H4 (cell line): ENCODE data around the gene NDRG3. TPM values are rescaled to one million over a fixed set of nuclear protein-coding genes. Genes with fewer than 3 reads are reported as not detected.
"Not testable (repeated sequence)": the region's sequence is repeated elsewhere in the genome, so short reads cannot be mapped to it uniquely, and the experiment has no call there.

Experiments used
- DNase-seq: peaks from one replicate; pipeline ENCODE4 v3.0.0-alpha.2; 2015; ENCODE audit warnings: low spot score
- total RNA-seq: library from RNA; depleted of rRNA; stranded (reverse); fragments of >200 nt; shearing (Covaris generic); gene quantifications from 2 replicates; pipeline ENCODE4 v1.2.3, GENCODE V29; 2014

Gene NDRG3
- total RNA-seq, 1 experiment from 2014 or later: 24.1 TPM

DNA sequence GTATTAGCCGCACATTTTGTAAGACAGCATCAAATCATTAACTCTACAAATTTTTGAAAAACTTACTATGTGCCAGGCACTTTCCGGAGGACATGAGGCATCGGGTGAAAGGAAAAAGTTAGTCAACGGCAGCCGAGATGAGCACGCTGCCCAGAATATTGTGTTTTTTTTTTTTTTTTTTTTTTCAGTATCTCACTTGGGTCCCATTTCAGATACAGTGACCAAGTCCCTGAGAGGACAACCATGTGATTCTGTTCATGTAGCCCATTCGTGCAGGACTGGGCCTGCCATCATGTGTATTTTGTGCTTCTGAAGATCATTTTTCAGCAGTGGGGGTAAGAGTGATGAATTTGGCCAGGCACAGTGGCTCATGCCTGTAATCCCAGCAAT is 101.2 kb downstream of the NDRG3 start:
- DNase-seq: no peak

DNA sequence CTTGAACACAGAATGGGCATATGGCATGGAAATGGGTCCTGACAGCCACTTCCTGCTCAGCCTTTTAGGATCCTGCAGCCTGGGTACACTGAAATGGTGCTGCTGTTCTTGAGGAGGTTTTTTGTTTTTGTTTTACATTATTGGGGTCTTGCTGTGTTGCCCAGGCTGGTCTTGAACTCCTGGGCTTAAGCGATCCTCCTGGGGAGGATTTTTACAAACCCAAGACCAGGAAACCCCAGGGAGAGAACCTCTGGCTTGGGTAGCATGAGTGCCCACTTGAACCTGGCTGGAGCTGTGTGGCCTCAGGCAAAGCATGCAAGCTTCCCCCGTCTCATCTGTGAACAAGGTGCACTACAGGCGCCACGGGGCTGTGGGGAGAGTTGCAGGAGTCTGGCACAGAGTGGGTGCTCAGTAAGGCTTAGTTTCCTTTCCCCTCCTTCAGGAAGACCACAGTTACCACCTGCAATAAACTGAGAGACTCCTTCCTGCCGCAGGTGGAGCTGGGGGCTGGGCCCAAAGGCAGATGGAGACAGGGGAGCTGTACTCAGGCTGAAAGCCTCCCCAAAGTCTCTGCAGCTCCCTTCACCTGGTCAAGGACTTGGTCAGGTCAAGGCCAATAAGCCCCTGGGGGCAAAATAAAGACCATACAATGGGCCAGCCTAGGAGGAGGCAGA is 101.7 kb downstream of the NDRG3 start:
- DNase-seq: no peak

DNA sequence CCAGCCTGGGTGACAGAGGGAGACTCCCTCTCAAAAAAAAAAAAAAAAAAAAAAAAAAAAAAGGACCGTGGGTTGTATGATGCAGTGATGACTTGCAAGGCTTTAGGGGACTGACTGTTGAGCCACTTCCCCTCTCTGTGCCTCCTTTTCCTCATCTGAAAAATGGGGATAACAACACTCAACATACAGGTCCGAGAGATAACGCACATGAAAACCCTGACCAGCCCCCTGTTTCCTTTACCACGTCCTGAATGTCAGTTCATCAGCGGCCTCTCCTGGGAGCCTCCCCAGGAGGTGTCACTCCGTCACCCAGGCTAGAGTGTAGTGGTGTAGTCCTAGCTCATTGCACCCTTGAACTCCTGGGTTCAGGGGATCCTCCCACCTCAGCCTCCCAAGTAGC is 103.8 kb downstream of the NDRG3 start:
- no peak for DNase-seq

DNA sequence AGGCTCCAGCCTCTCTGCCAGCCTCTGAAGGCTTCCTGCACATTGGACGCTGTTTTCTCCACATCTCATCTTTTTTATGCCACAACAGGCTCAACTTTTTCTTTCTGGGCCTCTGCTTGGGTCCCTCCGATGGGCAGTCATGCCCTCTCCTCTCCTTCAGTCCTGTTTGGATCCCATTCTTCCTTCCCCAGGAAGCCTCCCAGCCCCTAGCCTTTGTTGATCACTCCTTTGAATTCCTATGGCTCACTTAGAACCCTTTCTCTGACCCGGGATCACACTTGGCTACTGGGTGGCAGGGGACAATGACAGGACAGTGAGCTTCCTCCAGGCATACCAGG is 104.4 kb downstream of the NDRG3 start:
- no peak for DNase-seq

DNA sequence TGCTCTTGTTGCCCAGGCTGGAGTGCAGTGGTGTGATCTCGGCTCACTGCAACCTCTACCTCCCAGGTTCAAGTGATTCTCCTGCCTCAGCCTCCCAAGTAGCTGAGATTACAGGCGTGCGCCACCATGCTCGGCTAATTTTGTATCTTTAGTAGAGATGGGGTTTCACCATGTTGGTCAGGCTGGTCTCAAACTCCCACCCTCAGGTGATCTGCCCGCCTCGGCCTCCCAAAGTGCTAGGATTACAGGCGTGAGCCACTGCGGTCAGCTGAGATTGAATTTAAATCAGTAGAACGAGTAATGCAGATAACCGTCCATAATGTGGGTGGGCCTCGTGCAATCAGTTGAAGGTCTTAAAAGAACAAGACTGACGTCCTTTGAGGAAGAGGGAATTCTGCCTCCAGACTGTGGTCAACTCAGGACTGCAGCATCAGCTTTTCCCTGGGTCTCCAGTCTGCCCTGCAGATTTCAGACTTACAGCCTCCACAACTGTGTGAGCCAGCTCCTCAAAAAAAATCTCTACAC is 107.0 kb downstream of the NDRG3 start:
- not testable (repeated sequence) for DNase-seq

DNA sequence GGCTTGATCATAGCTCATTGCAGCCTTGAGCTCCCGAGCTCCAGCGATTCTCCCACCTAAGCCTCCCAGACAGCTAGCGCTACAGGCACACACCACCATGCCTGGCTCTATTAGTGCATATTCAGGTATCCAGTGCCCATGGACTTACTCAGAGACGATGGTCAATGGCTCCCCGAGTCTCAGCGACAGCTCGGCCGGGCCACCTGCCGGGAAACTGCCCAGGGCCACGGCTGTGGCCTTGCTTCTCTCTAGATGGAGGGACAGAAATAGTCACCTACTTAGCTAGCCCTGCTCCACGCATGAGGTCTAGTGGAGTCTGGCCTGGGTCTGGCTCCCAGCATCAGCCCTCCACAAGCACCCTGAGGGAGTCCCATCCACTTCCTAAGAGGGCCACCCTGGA is 111.5 kb downstream of the NDRG3 start:
- DNase-seq: no peak

DNA sequence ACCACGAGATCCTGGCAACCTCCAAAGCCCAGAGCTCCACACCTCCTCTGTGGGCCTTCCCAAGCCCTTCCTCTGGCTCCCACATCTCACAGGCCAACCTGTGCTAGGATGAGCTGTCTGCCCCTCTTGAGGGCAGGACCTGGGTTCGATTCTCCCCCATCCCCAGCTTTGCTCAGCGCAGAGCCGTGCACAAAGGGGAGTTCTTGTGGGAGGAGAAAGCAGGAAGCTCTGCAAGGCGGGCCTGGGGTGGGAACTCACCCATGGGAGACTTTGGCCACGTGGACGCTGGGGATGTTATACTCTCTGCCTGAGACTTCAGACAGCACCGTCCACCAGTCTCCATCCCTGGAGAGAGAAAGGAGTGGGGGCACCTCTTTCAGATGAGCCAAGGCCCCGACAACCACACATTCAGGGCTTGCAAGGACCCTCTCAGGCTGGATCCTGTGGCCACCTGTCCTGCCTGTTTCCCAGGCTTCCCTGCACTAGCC is 112.6 kb downstream of the NDRG3 start:
- DNase-seq: no peak

DNA sequence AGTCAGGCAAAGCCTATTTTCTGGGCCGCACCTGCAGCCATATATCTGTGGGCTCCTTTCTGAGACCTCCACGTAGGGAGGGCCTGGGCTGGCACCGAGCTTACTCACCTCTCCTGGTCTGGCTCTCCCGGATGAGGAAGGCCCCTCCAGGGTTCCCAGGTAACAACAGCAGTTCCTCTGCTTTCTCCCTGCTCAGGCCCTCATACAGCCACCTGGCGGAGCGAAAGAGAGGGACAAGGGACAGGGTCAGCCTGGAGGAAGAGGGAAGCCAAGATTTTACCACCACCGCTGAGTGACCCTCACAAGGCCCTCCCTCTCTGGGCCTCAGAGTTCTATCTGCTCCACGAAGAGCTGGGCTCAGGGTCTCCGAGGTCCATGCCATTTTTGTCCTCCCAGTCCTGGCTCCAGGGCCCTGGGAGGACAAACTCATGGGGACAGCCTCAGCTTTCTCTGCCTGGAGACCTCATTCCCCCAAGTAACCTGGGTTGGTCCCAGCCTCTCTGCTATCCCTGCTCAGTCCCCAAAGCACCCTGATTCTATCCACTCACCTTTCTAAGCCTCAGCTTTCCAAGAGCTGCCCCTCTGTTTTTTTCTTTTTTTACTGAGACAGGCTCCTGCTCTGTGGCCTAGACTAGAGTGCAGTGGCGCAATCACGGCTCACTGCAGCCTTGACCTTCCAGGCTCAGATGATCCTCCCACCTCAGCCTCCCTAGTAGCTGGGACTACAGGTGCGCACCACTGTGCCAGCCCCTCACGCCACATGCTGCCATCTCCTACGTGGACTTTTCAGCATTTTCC is 113.2 kb downstream of the NDRG3 start:
- no peak for DNase-seq

DNA sequence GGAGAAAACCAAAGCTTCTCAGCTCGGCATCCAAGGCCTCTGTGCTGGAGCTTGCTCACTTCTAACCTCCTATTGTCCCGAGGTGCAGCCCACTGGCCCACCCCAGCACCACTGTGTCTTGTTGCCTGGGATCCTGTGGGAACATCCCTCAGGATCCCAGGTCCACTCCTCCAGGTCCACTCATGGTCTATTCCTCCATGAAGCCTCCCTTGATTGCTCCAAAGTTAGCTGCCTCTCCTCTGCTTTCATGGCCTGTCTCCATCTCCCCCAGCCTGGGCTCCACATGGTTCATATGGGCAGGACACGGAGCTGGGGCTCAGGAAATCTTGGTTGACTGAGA is 113.8 kb downstream of the NDRG3 start:
- DNase-seq: no peak

DNA sequence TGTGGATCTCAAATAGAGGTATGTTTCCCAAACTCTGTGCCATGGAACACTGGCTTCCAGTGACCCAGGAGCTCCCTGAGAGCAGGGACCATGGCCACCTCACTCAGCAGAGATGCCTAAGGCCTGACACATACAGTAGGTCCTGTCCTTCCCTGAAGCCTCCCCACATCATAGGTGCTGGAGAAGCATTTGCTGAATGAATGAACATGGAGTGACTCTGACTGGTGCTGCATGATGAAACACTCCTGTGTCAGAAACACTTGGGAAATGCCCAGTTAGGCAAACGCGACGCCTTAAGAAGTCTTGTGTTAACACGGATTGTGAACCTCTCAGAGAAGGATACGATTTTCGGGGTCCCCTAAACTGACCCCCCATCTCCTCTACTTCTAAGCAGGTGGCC is 114.2 kb downstream of the NDRG3 start:
- no peak for DNase-seq

DNA sequence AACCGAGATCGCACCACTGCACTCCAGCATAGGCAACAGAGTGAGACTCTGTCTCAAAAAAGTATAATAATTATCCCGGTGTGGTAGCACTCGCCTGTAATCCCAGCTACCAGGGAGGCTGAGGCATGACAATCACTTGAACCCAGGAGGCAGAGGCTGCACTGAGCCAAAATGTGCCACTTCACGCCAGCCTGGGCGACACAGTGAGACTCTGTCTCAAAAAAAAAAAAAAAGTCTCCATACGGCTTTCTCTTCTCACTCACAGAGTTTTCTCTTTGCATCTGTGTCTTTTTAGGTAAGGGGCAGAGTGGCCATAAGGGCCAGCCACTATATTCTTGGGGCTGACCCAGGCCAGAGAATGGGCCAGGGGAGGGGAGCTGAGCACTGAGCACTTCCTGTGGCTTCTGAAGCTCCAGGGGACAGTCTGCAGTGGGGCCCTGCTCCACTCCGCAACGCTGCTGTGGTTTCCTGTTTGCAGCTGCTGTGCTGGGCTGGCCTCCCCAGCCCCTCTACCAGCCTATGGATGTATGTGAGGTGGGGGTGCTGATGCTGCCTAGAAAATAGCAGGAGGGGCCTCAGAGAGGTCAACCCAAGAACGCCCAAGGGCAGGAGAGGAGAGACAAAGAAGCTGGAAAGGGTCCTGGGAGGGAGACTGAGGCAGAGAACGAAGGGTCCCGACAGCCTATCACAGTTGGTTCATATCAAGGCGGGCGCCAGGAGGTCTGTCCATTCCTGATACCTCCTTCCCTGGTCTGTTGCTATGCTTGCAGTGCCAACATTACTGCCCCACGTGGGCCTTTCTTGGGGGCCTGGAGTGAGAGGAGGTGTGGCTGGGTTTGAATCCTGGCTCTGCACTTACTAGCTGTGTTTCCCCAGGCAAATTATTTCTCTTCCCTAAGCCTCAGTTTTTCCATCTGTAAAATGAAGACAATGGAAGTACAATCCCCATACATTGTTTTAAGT is 115.9 kb downstream of the NDRG3 start:
- no peak for DNase-seq

DNA sequence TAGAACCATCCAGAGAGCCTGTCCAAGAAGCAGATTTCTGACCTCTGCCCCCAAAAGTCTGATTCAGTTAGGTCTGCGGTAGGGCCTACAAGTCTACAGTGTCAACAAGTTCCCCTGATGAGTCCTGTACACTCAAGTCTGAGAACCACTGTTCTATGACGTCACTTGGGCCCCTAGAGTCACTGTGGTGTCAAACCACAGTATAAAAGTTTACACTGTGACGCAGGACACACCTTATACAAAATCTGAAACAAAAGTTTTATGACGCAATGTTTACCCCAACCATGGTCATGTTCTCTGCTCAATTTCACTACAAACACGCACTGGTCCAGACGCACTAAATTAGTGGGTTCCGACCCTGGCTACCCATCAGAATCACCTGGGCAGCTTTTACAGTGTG is 117.8 kb downstream of the NDRG3 start:
- DNase-seq: no peak

DNA sequence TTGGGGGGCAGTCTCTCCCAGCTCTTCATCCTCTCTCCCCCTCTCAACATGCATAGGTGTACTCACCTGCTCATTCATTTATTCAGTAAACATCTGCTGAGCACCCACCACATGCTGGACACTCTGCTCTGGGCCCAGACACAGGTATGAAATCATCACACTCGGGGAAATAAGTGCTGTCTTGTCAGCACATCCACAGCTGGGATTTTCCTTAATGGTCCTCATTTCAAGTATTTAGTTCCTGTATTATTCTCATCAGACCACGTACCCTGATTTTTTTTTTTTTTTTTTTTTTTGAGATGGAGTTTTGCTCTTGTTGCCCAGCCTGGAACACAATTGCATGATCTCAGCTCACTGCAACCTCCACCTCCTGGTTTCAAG is 121.0 kb downstream of the NDRG3 start:
- no peak for DNase-seq

DNA sequence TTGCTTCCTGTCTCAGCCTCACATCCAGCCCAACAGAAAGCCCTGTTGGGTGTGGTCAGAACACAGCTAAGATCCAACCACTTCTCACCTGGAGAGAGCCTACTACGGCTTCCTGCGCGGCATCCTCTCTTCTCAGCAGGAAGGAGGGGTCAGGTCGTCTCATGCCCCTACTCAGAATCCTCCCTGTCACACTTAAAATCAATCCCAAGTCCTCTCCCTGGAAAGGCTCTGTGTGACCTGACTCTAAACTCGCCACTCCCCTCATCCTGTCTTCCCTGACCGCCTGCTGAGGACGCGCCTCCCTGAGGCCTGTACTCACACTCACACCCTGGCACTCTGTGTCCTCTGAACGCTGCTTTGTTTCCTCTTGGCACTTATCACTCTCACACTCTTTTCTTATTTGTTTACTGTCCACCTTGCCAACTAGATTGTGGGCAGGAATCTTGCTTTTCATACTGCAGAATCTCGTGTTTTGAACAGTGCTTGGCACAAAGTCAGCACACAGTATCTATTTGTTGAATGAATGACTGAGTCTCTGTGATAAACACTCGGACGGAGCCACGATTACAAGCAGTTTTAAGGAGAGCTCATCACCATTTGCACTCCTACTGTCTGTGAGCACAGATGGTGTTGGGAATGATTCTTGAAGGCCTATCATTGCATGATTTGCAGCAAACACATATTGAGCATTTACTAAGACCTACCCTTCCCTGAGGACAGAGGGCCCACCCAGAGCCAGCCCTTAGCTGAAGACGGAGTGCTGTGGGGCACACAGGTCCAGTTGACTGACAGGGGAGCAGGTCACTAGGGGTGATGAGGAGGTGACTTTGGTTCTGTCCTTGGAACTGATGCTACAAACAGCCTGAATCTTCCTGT is 121.6 kb downstream of the NDRG3 start:
- no peak for DNase-seq

DNA sequence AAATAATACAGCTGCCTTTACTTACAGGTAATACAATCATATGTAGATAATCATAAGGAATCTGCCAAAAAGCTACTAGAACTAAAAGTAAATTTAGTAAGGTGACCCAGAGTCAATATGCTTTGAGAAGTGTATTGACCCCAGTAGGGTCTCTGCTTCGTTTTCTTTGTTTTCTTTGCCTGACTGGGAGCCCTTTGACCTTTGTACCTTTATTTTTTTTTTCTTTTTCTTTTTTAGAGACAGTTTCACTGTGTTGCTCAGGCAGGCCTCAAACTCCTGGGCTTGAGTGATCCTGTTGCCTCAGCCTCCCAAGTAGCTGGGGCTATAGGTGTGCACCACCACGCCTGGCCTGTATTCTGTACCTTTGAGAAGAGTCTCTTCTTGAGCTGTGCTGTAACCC is 122.4 kb downstream of the NDRG3 start:
- no peak for DNase-seq

DNA sequence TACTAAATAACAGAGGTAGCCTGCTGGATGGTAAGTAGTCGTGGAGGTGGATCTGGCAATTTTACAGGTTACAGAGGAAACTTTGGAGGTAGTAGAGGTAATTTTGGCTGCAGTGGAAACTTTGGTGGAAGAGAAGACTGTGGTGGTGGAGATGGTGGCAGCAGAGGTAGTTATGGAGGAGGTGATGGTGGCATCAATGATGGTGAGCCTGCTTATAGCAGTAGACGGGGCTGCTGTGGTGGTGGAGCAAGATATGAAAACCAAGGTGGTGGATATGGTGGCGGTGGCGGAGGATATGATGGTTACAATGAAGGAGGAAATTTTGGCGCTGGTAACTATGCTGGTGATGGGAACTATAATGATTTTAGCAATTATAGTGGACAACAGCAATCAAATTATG is 125.0 kb downstream of the NDRG3 start:
- DNase-seq: no peak

DNA sequence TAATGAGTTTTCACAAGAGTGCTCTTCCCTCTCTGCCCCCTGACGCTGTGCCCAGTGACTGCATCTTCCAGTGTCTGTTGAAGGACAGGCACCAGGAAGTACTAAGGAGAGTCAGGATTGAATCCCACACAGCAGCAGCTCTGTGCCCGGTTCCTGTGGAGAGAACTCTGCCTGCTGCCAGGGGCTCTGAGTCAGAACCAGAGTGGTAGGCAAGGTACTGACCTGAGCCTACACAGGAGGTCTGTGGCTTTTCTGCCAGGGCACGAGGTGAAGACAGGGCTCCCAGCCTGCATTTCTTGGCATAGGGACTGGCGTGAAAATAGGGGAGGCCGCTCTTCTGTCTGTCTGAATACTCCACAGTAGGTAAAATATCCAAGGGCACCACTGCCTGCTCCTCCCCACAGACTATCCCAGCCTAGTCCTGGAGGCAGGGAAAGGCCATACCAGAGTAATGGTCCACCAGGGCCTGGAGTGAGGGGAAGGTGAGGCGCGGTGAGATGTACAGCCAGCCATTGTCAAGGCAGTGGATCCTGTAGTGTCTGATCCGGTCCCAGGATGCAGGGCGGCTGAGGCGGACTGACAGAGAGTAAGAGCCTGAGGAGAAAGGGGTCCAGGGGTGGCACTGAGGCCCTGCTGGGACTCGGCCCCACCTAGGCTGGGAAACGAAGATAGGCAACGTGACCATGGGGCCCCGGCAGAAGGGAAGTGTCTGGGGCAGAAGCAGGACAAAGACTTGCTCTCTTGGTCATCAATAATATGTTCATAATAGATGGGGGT is 130.9 kb downstream of the NDRG3 start:
- no peak for DNase-seq

DNA sequence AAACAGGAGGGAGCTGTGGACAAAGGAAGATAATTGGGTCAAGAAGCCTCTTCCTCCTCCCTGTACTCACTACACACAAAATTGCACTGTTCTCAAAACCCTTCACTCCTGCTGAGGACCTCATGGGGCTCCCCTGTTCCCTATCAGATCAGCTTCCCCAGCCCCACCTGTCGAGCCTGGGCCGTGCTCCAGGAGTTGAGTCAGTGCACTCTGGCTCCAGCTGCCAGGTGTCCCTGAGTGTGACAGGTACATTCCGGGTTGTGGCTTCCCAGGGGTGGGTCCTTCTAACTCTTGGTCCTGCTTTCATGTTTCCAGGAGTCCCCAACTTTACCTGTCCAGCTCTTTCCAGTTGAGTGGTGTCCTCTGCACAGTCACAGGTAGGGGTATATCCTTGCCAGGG is 131.9 kb downstream of the NDRG3 start:
- DNase-seq: no peak

DNA sequence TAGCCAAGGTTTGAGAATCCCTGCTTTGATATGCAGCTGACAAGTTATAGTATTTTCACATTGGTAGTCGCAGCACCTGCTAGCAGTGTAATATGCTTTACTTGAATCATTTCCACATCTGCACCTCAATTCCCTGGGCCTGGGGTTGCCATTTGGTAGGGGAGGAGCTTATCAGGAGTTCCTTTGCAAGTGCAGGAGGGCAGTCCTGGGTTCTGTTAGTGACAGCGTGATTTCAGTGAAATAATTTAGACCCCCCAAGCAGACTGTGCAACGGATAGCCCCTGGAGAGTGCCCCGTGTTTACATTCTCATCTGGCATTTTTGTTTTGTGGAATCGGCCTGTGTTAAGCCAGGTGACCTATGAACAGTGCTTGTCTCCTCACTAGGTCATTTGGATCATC is 134.3 kb downstream of the NDRG3 start:
- no peak for DNase-seq

DNA sequence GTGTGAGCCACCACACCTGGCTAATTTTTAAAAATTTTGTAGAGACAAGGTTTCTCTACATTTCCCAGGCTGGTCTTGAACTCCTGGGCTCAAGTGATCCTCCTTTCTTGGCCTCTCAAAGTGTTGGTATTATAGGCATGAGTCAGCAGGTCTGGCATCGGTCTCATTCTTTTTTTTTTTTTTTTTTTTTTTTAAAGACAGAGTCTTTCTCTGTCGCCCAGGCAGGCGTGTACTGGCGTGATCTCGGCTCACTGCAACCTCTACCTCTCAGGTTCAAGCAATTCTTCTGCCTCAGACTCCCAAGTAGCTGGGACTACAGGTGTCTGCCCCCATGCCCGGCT is 137.5 kb downstream of the NDRG3 start:
- not testable (repeated sequence) for DNase-seq
